ENCODE measurements around the gene TRIM2. TPM values are rescaled to one million over a fixed set of nuclear protein-coding genes. Genes with fewer than 3 reads are reported as not detected.

TRIM2 gene
- total RNA-seq, 1 donor from 2014 or later, result 35.9 TPM

DNA sequence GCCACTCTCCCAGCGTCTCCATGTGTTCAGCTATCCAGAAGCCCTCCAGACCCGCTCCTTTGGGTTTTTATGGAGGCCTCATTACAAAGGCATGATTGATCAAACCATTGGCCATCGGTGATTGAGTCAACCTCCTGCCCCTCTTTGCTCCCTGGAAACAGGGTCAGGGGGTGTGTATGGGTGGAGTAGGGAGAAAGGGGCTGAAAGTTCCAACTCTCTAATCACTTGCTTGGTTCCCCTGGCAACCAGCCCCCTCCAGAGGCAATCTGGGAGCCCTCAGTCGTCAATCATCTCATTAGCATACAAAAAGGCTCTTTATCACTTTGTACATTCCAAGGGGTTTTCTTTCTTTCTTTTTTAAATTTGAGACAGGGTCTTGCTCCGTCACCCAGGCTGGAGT, 2.3 kb downstream of the TRIM2 start:
- H3K4me3 ChIP-seq, result no peak overlapping the region
- H3K27me3 ChIP-seq, result no peaks in the 10 kb centered on the region
- TF ChIP-seq, protein P1, sequence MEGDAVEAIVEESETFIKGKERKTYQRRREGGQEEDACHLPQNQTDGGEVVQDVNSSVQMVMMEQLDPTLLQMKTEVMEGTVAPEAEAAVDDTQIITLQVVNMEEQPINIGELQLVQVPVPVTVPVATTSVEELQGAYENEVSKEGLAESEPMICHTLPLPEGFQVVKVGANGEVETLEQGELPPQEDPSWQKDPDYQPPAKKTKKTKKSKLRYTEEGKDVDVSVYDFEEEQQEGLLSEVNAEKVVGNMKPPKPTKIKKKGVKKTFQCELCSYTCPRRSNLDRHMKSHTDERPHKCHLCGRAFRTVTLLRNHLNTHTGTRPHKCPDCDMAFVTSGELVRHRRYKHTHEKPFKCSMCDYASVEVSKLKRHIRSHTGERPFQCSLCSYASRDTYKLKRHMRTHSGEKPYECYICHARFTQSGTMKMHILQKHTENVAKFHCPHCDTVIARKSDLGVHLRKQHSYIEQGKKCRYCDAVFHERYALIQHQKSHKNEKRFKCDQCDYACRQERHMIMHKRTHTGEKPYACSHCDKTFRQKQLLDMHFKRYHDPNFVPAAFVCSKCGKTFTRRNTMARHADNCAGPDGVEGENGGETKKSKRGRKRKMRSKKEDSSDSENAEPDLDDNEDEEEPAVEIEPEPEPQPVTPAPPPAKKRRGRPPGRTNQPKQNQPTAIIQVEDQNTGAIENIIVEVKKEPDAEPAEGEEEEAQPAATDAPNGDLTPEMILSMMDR (IDR thresholded peaks at IDR 0.05), result no peak
- H3K27ac ChIP-seq, result no peak overlapping the region
- no peaks in the 10 kb centered on the region for H3K36me3 ChIP-seq
- DNase-seq (no peak), ATAC-seq (no peak)
- H3K9me3 ChIP-seq, result no peaks in the 10 kb centered on the region
- H3K4me1 ChIP-seq, result no peaks in the 10 kb centered on the region
- intact Hi-C loops (cut with DNase I), result no loop called here

DNA sequence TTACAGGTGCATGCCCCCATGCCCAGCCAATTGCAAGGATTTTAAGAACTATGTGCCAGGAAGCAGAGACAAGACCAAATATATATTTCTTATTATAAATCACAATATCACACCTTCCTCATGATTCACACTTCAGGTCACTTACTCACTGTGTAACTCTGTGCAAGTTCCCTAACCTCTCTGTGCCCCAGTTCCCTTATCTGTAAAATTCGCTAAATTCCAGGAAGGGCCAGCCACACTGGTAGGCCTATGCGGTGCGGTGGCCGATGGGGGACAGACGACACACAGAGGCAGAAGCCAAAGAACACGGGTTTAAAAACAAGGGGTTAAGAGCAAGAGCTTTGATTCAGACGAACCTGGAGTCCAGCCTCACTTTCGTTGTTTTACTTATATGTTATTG, 2.8 kb downstream of the TRIM2 start:
- DNase-seq, result no peak
- H3K27ac ChIP-seq, result no peak overlapping the region
- no peak overlapping the region for H3K4me3 ChIP-seq
- no peaks in the 10 kb centered on the region for H3K27me3 ChIP-seq
- intact Hi-C loops (cut with DNase I), result no loop called here
- TF ChIP-seq, protein P1 (IDR thresholded peaks at IDR 0.05), result no peak
- no peaks in the 10 kb centered on the region for H3K36me3 ChIP-seq
- H3K4me1 ChIP-seq, result no peaks in the 10 kb centered on the region
- ATAC-seq, result no peak
- H3K9me3 ChIP-seq, result no peaks in the 10 kb centered on the region

DNA sequence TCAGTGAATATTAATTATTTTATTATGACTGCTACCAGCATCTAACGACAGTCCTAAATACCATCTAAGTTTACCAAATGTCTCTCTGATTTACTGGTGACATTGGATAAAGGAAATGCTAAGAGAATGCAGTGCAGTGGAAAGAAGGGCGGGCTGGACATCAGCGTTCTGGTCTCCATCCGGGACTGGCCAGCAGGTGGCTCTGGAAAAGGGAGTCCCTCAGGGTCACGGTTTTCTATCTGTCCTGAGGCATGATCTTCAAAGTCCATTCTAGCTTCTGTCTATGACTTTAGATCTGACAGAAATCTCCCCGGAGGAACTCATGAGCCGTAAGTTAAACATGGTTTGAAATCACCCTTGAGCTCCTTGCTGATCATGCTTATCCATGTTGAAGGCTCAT, 3.3 kb downstream of the TRIM2 start:
- no peak for DNase-seq
- no peaks in the 10 kb centered on the region for H3K27me3 ChIP-seq
- peak; percentile 37 for ATAC-seq
- H3K27ac ChIP-seq, result no peak overlapping the region
- H3K36me3 ChIP-seq, result no peaks in the 10 kb centered on the region
- TF ChIP-seq, protein P1 (IDR thresholded peaks at IDR 0.05), result peak; percentile 62
- H3K9me3 ChIP-seq, result no peaks in the 10 kb centered on the region
- intact Hi-C loops (cut with DNase I), result no loop called here
- no peak overlapping the region for H3K4me3 ChIP-seq
- H3K4me1 ChIP-seq, result no peaks in the 10 kb centered on the region

DNA sequence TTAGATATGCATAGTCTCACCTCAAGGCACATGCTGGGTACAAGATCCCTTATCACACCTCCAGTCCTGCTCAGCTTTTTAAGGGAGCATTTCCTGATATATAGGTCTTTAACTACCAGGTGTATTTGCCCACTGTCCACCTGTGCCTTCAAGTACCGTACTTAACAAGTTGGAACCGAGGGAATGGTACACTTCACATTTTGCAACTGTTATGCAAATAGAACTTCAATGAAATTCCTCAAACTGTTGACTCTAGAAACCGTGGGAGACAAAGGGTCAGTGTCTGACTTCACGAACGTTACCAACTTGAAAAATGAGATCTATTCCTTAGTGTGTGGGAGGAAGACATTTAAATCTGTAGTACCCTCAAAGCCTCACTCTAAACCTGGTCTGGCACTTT, 5.2 kb downstream of the TRIM2 start:
- intact Hi-C loops (cut with DNase I), result no loop called here
- ATAC-seq, result peak; percentile 82

DNA sequence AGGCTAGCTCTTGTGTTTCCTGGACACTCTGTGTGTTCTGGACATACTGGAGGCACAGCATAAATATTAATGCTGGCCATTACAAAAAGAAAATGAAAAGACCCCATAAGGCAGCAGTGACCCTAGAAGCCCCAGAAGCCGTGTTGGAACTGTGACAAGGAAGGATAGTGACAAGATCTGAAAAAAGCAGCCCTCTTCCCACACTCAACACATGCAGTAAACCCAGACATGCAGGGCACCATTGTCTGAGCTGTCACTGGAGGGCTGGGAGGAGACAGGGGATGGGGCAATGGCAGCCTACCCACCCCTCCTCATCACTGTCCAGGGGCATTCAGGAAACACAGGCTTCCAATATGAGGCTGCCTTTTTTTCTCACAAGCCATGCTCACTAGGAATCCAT, 6.5 kb downstream of the TRIM2 start:
- H3K4me3 ChIP-seq, result no peak overlapping the region
- intact Hi-C loops (cut with DNase I), result no loop called here
- DNase-seq (no peak), ATAC-seq (no peak)
- no peak overlapping the region for H3K27ac ChIP-seq
- no peaks in the 10 kb centered on the region for H3K9me3 ChIP-seq
- H3K27me3 ChIP-seq, result no peaks in the 10 kb centered on the region
- no peaks in the 10 kb centered on the region for H3K4me1 ChIP-seq
- TF ChIP-seq, protein P1 (IDR thresholded peaks at IDR 0.05), result no peak
- H3K36me3 ChIP-seq, result no peaks in the 10 kb centered on the region

More for the DNA sequence above, 5.2 kb downstream of the TRIM2 start:
- TF ChIP-seq, protein P1 (IDR thresholded peaks at IDR 0.05), result no peak
- no peaks in the 10 kb centered on the region for H3K4me1 ChIP-seq
- DNase-seq, result no peak
- no peak overlapping the region for H3K4me3 ChIP-seq
- no peaks in the 10 kb centered on the region for H3K9me3 ChIP-seq
- no peak overlapping the region for H3K27ac ChIP-seq
- H3K36me3 ChIP-seq, result no peaks in the 10 kb centered on the region
- no peaks in the 10 kb centered on the region for H3K27me3 ChIP-seq

Measured in upper lobe of right lung (tissue), 1 donor.